AG10803 (cell line): ENCODE results near the gene MAGI1.

Source experiments
- DNase-seq: peaks from one replicate; pipeline ENCODE4 v3.0.0; 2010; ENCODE audit warnings: low read depth
- H3K4me3 ChIP-seq: 2 replicates; pipeline ENCODE4 v1.5.1; 2011; ENCODE audit warnings: mild to moderate bottlenecking, low read length, control low read depth
- TF ChIP-seq, protein P1 (sequence below): conservative IDR thresholded peaks from 2 replicates; pipeline ENCODE4 v1.5.1; 2011; ENCODE audit warnings: mild to moderate bottlenecking, low read length, control low read depth, inconsistent platforms

Gene MAGI1

GRCh38 chr3:65702202-65702601 lies 336.5 kb downstream of the MAGI1 start:
- TF ChIP-seq, protein P1, sequence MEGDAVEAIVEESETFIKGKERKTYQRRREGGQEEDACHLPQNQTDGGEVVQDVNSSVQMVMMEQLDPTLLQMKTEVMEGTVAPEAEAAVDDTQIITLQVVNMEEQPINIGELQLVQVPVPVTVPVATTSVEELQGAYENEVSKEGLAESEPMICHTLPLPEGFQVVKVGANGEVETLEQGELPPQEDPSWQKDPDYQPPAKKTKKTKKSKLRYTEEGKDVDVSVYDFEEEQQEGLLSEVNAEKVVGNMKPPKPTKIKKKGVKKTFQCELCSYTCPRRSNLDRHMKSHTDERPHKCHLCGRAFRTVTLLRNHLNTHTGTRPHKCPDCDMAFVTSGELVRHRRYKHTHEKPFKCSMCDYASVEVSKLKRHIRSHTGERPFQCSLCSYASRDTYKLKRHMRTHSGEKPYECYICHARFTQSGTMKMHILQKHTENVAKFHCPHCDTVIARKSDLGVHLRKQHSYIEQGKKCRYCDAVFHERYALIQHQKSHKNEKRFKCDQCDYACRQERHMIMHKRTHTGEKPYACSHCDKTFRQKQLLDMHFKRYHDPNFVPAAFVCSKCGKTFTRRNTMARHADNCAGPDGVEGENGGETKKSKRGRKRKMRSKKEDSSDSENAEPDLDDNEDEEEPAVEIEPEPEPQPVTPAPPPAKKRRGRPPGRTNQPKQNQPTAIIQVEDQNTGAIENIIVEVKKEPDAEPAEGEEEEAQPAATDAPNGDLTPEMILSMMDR, result no peak
- no peak overlapping the region for H3K4me3 ChIP-seq
- no peak for DNase-seq

- no peak for DNase-seq
- no peak overlapping the region for H3K4me3 ChIP-seq
- TF ChIP-seq, protein P1, result no peak
Observed at GRCh38 chr3:65701516-65701915, 337.2 kb downstream of the MAGI1 start.

DNA sequence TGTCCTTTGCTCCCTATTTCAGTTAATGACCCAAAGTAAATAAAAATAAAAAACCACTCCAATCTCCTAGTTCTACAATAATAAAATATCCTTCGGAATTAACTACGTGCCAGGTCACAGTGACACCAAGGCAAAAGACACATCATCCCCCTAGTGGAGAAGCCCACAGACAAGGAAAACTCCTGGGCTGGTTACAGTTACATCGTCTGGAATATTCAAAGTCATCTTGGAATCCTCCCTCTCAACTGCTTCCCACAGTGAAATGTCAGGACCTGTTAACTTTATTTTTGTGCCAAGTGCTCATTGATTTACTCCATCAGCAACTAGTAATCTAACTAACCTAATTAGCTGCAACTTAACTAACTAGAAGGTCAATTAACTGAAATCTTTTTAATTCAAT lies 349.3 kb downstream of the MAGI1 start:
- TF ChIP-seq, protein P1, result no peak
- no peak overlapping the region for H3K4me3 ChIP-seq
- DNase-seq, result no peak

GRCh38 chr3:65687741-65688140 lies 351.0 kb downstream of the MAGI1 start:
- TF ChIP-seq, protein P1, result no peak
- H3K4me3 ChIP-seq, result no peak overlapping the region
- DNase-seq, result no peak

GRCh38 chr3:65685621-65686235 lies 353.0 kb downstream of the MAGI1 start:
- no peak overlapping the region for H3K4me3 ChIP-seq
- TF ChIP-seq, protein P1, result no peak
- DNase-seq, result peak; percentile 40

- H3K4me3 ChIP-seq, result no peak overlapping the region
- DNase-seq, result no peak
- TF ChIP-seq, protein P1, result no peak
Observed at GRCh38 chr3:65678516-65678915, 360.2 kb downstream of the MAGI1 start.

- no peak overlapping the region for H3K4me3 ChIP-seq
- TF ChIP-seq, protein P1, result no peak
- DNase-seq, result no peak
Observed at GRCh38 chr3:65677486-65678010, 361.2 kb downstream of the MAGI1 start.
